Ascending aorta (tissue), 2 donors: Measurements from ENCODE around the gene PCBP2. TPM values are rescaled to one million over a fixed set of nuclear protein-coding genes. Genes with fewer than 3 reads are reported as not detected.
"Not testable (repeated sequence)": the region's sequence is repeated elsewhere in the genome, so short reads cannot be mapped to it uniquely, and the experiment has no call there.

ENCODE experiments used
- DNase-seq, 2 donors: peaks; one replicate each; pipeline ENCODE4 v3.0.0-alpha.2; 2019; ENCODE audit warnings: low spot score in 2 of 2
- H3K27ac ChIP-seq, 2 donors: fragments of 200-600 bp; sonication (generic); one replicate each; pipeline ENCODE4 v1.5.1; 2016 to 2017; ENCODE audit warnings: mild to moderate bottlenecking in 1 of 2
- H3K27me3 ChIP-seq: fragments of 200-600 bp; sonication (generic); one replicate; pipeline ENCODE4 v1.5.1; 2017
- H3K36me3 ChIP-seq, 2 donors: fragments of 200-600 bp; sonication (generic); one replicate each; pipeline ENCODE4 v1.5.1; 2016
- H3K4me1 ChIP-seq, 2 donors: fragments of 200-600 bp; sonication (generic); one replicate each; pipeline ENCODE4 v1.5.1; 2016 to 2017; ENCODE audit warnings: mild to moderate bottlenecking in 1 of 2
- H3K4me3 ChIP-seq, 2 donors: fragments of 200-600 bp; sonication (generic); one replicate each; pipeline ENCODE4 v1.5.1; 2016 to 2017; ENCODE audit warnings: mild to moderate bottlenecking in 1 of 2
- H3K9me3 ChIP-seq, 2 donors: fragments of 200-600 bp; sonication (generic); one replicate each; pipeline ENCODE4 v1.5.1; 2016
- intact Hi-C: fragments of 100-400 bp; cut with DNase I; formaldehyde crosslinking; loops from one replicate; pipeline ENCODE4 v1.15.1; 2023
- total RNA-seq: library from RNA; depleted of rRNA; stranded (reverse); fragments of >200 nt; gene quantifications from one replicate; pipeline ENCODE4 v1.1.0, GENCODE V29; 2016
- TF ChIP-seq, protein P1 (sequence below), 3 experiments: fragments of 200-600 bp in 2 of 3; fragments of 450-650 bp in 1 of 3; sonication (generic) in 2 of 3; IDR thresholded peaks; one replicate each; pipeline ENCODE4 v1.5.1; 2016 to 2019; ENCODE audit warnings: antibody characterized with exemption in 3 of 3, mild to moderate bottlenecking in 1 of 3, moderate library complexity in 1 of 3

Gene PCBP2
- total RNA-seq, 1 donor from 2014 or later: 354 TPM

DNA sequence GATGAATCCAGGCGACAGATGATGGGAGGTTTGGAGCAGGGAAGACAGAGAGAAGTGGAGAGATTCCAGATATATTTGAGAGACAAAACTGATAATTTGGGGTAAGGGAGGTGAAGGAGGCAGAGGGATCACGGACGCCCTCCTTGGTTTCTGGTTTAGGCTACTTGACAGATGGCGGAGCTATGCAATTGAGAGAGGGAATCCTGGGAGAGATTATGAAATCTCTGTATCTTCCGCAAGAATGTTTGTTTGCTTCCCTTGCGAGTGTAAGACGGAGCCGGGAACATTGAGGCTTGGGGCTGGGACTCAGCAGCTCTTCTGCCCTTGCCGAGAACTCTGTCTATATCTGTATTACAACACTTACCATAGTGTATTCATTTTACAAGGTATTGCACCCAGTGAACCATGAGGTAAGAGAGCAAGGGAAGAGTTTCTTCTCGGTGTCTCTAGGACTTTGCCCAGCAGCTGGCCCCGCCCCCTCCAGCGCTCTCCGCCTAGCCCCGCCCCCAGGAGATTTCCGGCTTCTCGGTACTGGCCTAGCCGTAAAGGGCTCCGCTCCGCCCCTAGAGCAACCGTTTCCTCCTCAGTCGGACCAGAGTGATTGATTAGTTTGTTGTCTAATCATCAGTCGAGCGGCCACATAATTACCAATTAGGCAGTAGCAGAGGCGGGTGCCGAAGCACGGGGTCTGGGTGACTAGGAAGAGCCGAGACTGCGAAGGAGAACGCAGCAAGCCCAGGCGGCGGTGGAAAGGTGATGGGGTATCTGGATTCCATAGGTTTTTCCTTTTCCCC, 10.7 kb upstream of the PCBP2 start, which contains the start of gene PRR13:
Gene PRR13, plus strand, starts transcription at position 695 of the 794 bp plus-strand sequence. CDS start 981 bp downstream, outside the sequence.
- Histone ChIP-seq H3K9me3 (no peaks in the 10 kb centered on the region), H3K4me1 (peaks cover 0 to 10% of the 10 kb centered on the region in 2 donors), H3K36me3 (peaks cover 14 to 28% of the 10 kb centered on the region in 2 donors), H3K27ac (peak within 1 kb of the TSS; percentile 88 to 91), H3K27me3 (no peaks in the 10 kb centered on the region), H3K4me3 (peak within 1 kb of the TSS; percentile 69 to 74)
- intact Hi-C loops: loop anchor here (1.0 to 2.0 kb wide), 3 partner anchors 11 to 61 kb away; partner anchors contain the start of genes PCBP2, SP1 and TARBP2
- TF ChIP-seq, protein P1, sequence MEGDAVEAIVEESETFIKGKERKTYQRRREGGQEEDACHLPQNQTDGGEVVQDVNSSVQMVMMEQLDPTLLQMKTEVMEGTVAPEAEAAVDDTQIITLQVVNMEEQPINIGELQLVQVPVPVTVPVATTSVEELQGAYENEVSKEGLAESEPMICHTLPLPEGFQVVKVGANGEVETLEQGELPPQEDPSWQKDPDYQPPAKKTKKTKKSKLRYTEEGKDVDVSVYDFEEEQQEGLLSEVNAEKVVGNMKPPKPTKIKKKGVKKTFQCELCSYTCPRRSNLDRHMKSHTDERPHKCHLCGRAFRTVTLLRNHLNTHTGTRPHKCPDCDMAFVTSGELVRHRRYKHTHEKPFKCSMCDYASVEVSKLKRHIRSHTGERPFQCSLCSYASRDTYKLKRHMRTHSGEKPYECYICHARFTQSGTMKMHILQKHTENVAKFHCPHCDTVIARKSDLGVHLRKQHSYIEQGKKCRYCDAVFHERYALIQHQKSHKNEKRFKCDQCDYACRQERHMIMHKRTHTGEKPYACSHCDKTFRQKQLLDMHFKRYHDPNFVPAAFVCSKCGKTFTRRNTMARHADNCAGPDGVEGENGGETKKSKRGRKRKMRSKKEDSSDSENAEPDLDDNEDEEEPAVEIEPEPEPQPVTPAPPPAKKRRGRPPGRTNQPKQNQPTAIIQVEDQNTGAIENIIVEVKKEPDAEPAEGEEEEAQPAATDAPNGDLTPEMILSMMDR (IDR thresholded peaks at IDR 0.05): no peak
- peak; percentile 98 to 100 for DNase-seq

DNA sequence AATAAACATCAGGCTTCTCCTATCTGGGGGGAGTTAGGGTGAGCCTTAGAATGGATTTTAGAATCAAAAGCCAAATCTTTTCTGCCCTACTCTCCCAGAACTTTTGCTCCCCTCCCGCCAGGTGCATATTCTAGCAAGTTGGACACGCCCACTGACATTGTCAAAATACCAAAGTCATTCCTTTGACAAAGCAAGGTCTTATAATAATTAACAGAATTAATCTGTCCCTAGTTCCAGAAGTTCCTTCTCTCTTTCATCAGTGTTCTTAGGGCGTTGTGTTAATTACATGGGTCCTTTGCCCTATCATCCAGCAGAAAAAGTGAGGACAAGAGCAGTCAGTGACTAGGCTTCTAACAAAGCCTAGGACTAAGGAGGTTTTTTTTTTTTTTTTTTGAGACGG, 7.9 kb upstream of the PCBP2 start:
- Histone ChIP-seq H3K4me3 (no peak overlapping the region), H3K36me3 (peaks cover 18 to 44% of the 10 kb centered on the region in 2 donors), H3K4me1 (peaks cover 0 to 10% of the 10 kb centered on the region in 2 donors), H3K27me3 (no peaks in the 10 kb centered on the region), H3K27ac (no peak overlapping the region), H3K9me3 (no peaks in the 10 kb centered on the region)
- TF ChIP-seq, protein P1 (IDR thresholded peaks at IDR 0.05): no peak
- intact Hi-C loops: no loop called here
- DNase-seq: no peak

DNA sequence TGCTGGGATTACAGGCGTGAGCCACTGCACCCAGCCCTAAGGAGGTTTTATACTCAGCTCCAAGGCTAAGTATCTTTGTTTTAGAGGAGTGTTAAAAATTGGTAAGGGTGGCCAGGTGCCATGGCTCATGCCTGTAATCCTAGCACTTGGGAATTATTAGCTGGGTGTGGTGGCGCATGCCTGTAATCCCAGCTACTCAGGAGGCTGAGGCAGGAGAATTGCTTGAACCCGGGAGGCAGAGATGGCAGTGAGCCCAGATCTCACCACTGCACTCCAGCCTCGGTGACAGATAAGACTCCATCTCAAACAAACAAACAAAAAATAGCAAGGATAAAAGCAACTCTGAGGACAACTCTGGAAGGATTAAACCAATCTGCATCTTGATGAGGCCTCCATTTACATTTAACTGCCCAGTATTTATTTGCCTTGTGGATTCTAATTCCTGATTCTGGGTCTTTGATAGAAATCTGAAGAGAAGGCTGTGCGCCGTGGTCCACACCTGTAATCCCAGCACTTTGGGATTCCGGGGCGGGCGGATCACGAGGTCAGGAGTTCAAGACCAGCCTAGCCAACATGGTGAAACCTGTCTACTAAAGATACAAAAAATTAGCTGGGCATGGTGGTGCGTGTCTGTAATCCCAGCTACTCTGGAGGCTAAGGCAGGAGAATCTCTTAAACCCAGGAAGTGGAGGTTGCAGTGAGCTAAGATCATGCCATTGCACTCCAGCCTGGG, 7.1 kb upstream of the PCBP2 start:
- H3K4me3 ChIP-seq, H3K9me3 ChIP-seq, H3K27ac ChIP-seq, H3K27me3 ChIP-seq, intact Hi-C loops, DNase-seq: not testable (repeated sequence)
- H3K36me3 ChIP-seq: peaks cover 18 to 44% of the 10 kb centered on the region in 2 donors
- H3K4me1 ChIP-seq: peaks cover 0 to 10% of the 10 kb centered on the region in 2 donors

DNA sequence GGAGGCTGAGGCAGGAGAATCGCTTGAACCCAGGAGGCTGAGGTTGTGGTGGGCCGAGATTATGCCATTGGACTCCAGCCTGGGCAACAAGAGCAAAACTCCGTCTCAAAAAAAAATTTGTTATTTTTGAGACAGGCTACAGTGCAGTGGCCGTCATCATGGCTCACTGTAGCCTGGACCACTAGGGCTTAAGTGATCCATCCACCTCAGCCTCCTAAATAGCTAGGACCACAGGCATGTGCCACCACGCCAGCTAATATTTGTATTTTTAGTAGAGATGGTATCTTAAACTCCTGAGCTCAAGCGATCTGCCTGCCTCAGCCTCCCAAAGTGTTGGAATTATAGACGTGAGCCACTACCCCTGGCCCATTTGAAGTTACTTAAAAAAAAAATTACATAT, 966 bp upstream of the PCBP2 start:
- DNase-seq: peak in 1 of 2 donors; percentile 39
- TF ChIP-seq, protein P1 (IDR thresholded peaks at IDR 0.05): no peak
- H3K4me1 ChIP-seq: peaks cover 10 to 13% of the 10 kb centered on the region in 2 donors
- intact Hi-C loops: no loop called here
- H3K9me3 ChIP-seq: no peaks in the 10 kb centered on the region
- H3K27ac ChIP-seq: no peak overlapping the region
- H3K36me3 ChIP-seq: peaks cover 25 to 39% of the 10 kb centered on the region in 2 donors
- no peak overlapping the region for H3K4me3 ChIP-seq
- H3K27me3 ChIP-seq: no peaks in the 10 kb centered on the region

DNA sequence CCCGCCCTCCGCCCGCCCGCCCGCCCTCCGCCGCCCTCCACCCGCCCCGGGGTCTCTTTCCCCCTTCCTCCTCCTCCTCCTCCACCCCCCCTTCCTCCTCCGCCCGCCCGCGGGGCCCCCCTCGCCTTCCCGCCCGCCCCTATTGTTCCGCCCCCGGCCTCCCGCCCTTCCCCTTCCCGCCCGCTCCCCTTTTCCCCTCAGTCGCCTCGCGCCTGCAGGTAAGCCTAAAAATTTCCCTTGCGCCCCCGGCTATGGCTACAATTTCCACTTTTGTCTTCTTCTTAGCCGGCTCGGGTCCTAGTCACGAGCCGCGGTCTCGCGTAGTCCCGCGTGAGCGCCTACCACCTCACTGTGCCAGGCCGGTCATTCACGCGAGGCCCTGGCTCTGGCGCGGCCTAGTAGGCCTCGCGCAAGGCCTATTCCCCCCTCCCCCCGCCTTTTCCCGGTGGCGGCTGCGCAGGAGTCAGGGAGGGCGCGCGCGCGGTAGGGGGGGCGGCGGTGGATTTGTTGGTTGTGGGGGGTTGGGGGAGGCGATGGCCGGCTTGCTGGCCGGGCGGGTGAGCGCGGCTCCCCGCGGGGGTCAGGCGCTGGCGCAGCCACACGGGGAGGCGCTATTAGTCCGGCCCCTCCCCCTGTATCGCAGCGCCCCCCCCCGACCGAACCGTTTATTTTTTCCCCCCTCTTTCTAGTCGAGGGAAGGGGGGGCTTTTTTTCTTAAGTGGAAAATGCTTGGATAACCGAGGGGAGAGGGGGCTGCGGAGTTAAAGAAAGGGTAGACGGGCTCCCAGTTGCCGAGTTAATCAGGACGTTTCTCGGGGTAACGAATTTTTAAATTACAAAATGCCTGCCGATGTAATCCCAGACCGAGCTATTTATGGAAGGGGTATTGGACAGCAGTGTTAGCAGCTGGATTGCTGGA, 516 bp downstream of the PCBP2 start:
- intact Hi-C loops: loop anchor here (1.0 to 2.0 kb wide), 3 partner anchors 11 to 48 kb away; partner anchors contain the start of gene PRR13
- TF ChIP-seq, protein P1 (IDR thresholded peaks at IDR 0.05): peak in 2 of 3 experiments; percentile 37 to 53

More for the DNA sequence above, 516 bp downstream of the PCBP2 start:
- peak; percentile 65 to 90 for DNase-seq
- peaks cover 10 to 13% of the 10 kb centered on the region in 2 donors for H3K4me1 ChIP-seq
- no peaks in the 10 kb centered on the region for H3K9me3 ChIP-seq
- peak overlapping the region; percentile 74 to 91 for H3K4me3 ChIP-seq
- peaks cover 37 to 43% of the 10 kb centered on the region in 2 donors for H3K36me3 ChIP-seq
- peak overlapping the region; percentile 91 to 97 for H3K27ac ChIP-seq
- no peaks in the 10 kb centered on the region for H3K27me3 ChIP-seq
